HG03354 (cell line): ENCODE measurements around the gene ZCCHC18.
A peak's percentile ranks its signal among the peaks of the same experiment; 100 is the strongest.
"Not testable (repeated sequence)": the region's sequence is repeated elsewhere in the genome, so short reads cannot be mapped to it uniquely, and the experiment has no call there.

Experiments
- ATAC-seq: cut with Tn5 transposase; IDR thresholded peaks from one replicate; pipeline ENCODE4 v1.9.1; 2021; ENCODE audit warnings: mild to moderate bottlenecking; ENCODE audit not compliant: unreplicated experiment, poor library complexity, severe bottlenecking

ZCCHC18 gene

DNA sequence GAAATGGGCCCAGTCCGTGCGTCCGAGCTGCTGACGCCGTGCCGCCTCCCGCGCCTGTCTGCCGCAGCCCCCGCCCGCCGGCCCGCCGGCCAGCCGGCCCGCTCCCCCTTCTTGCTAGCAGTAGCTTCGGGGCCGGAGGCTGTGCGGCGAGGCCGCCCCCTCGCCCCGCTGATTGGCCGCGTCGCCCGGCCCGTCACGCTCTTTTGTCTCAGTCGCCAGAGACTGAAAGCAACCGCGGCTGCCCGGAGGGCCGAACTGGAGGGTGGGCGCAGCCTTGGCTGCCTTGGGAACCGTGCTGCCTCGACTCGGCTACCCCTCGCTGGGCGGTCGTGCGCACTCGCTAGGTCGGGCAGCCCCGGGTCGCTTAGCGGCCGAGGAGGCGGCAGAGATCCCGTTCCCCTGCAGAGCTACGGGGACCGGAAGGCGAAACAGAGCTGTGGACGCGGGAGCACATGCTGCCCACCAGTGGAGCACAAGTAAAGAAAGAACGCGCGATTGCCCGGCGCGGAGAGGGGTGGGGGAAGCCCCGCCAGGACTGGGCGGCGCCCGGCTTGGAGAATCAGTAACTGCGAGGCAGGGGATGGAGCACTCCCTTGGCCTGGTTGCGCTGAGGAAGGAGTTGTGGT lies at the start of gene ZCCHC18:
ZCCHC18 (plus strand) TSS at position 198 of the 626 bp plus-strand sequence. CDS start 1,589 bp downstream, outside the sequence.
- ATAC-seq, result peak; percentile 77

GRCh38 chrX:104062636-104063035 lies 49.7 kb upstream of the ZCCHC18 start:
- not testable (repeated sequence) for ATAC-seq

DNA sequence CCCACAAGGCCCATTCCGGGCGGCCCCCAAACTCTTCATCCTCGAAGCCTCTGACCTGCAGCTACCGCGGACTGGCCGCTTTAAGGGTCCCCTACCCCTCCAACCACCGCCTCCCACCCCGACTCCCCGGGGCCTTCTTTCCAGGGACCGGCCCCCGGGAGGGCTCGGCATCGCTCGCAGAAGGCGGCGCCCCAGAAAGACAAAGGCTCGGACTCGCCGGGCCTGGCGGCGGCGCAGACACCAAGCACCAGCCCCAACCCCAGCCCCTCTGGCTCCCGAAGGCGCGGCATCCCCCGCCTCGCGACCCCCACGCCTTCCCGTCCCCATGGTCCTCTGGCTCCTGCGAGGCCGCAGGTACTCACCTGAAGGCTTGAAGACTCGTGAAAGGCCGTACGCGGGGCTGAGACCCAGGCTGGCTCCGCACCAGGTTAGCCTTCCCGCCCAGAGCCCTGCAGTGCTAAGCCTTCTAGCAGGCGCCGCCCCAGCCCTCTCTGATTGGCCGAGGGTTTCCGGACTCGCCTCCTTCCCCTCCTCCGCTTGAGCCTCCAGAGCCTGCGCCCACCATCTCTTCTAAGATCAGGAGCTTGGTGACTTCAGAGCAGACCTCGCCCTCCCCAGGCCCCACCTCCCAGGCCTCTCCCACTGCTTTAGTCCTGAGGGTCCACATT lies 36.4 kb upstream of the ZCCHC18 start, which contains the start of gene TMSB15C:
TMSB15C (minus strand) TSS at position 459 of the 668 bp plus-strand sequence.
- ATAC-seq, result peak; percentile 98

DNA sequence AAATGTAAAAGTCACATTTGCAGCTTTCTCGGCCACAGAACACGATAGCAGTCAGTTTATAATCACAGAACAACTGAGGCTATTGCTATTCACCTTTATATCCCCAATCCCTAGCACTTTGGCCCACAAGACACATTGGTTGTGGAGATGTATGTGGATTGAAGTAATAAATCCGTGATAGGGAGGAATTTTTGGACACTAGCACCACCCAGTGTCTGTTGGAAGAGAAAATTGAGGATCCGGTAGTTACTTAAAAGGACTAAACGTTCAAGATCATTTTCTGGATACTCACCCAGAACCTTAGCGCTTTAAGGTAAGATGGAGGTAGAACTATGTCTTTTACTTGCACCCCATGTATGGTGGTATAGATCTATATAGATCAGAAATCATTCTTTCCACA lies 34.5 kb upstream of the ZCCHC18 start:
- ATAC-seq, result not testable (repeated sequence)

DNA sequence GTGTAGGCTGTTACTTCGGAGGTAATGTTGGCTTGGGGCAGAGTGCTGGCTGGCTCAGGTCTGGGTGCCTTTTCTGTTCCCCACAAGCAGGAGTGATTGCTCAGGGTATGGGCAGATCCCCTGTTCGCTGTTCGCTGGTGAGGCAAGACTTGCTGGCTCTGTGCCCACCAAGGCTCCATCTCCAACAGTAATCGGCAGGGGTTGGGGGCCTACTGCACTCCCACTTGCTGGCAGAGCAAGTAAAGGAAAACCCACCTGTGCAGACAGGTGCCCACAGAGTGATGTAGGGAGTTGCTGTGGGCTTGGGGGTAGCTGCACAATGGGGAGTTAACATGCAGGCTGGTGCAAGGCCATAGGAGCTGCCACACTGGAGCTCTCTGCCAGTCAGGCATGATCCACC lies 28.3 kb upstream of the ZCCHC18 start:
- no peak for ATAC-seq

DNA sequence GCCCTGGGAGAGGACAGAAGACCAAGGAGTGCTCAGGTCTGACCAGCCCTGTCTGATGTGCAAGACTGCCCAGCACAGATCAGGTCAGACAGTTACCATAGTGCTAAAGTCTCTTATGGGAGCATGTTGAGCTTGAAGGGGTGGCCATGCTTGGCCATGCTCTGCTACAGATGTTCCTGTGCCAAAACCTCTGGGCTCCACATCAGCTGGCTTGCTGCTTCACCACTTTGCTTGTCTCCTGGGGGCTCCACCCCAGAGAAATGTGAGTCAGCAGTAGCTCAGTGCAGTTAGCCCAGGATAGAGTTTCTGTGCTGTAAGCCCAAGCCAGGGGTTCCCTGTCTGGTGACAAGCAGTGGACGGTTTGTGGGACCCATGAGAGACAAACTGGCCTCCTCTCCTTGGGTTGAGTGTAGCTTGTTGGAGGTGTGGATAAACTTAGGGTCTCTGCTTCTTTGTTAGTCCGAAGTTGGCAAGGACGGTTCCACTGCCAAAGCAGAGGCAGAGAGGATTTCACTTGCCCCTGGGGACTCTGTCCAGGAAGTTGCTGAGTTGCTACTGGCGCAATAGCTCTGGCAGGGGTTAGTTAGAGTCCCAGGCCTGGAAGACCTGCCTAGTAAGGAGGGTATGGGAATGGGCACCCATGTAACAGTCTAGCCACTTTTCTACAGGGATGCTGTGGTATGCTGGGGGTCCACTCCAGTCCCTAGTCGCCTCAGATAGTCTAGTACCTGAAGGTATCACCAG lies 27.6 kb upstream of the ZCCHC18 start:
- ATAC-seq, result no peak

DNA sequence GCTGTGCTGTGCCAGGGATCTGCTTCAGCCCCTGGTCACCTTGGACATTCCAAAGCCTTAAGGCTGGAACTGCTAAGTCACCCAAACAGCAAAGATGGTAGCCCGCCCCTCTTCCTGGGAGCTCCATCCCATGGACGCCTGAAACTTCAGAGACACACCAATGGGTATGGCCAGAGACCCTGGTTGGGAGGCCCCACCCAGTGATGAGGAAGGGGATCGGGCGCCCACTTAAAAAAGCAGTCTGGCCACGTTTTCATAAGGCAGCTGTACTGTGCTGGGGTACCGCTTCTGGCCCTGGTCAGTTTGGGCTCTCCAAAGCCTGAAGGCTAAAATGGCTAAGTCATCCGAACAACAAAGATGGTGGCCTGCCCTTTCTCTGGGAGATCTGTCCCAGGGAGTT lies 26.8 kb upstream of the ZCCHC18 start:
- no peak for ATAC-seq

DNA sequence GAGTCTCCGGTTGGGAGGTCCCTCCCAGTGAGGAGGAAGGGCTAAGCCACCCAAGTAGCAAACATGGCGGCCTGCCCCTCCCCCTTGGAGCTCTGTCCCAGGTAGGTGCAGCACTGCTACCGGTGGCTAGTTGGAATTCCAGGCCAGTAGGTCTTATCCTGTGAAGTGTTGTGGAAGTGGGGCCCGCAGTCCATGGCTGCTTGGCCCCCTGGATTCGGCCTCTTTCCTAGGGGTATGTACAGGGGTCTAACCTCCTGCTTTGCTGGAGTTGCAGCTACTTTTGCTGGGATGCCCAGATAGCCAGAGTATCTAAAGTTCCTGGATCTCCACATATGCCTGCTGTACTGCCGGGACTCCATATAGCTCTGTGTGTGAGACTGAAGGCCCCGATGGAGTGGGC lies 26.4 kb upstream of the ZCCHC18 start:
- ATAC-seq, result no peak

GRCh38 chrX:104098151-104098808 lies 14.0 kb upstream of the ZCCHC18 start:
- peak; percentile 91 for ATAC-seq

DNA sequence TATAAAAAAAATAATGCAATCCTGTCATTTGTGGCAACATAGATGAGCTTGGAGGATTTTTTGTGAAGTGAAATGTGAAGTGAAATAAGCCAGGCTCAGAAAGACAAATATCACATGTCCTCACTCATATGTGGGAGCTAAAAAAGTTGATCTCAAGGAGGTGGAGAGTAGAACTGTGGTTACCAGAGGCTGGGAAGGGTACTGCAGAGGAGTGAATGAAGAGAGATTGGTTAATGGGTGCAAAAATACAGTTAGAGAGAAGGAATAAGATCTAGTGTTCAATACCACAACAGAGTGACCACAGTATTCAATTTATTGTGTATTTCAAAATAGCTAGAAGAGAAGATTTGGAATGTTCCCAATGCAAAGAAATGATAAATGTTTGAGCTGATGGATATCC lies 13.4 kb upstream of the ZCCHC18 start:
- ATAC-seq, result peak; percentile 62

DNA sequence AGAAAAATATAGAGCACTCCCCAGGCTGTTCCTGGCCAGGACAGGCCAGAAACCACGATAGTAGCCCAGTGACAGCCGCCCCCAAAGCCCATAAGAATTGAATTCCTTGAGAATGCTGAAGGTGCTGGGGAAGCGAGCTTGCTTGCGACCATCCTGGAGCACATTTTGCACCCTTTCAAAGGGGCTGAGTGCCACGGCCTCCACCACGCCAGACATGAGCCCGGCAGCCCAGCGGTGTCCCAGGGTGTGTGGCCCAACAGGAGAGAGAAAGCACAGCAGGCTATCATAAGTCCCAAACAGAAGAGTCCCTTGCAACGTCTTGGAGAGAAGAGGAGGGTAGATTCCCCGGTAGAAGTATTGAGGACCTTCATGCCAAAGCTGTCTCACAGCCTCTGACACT lies 7.6 kb upstream of the ZCCHC18 start:
- ATAC-seq, result no peak

DNA sequence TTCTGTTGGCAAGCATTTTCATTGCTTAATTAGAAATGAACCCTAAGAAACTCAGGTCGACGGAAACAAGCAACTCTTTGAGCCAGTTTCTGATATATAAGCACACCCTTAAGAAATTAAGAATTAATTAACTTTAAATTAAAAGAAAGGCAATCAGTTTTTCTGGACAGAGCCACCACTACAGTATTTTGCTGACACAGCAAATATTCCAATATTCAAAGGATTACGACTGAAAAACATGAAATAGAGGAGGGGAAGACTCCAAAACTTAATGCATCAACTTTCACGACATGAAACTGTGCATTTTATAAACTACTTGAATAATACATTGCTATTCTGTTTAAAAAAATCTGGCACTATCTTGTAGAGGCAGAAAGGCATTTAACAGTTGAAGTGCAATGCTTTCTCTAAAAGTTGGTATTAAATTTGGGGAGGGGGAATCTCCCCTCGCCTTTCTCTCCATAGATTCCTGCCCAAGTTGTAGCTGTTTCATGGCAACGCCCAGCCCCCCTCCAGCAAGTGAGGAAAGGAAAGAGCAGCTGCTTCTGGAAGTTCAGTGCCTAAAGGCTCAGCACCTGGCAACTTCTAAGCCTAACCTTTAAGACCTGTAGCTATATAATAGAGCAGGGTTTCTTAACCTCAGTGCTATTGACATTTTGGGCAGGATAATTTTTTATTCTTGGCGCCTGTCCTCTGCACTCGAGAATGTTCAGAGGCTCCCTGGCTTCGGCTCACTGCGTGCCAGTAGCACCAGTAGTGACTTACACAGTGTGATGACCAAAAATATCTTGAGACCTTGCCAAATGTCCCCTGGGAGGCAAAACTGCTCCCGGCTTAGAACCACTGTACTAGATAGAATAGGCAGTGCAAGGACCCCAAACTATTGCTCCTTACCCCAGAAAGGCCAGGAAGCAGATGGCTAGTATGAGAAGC lies 6.7 kb upstream of the ZCCHC18 start:
- no peak for ATAC-seq

- no peak for ATAC-seq
Observed at GRCh38 chrX:104108955-104109354, 3.4 kb upstream of the ZCCHC18 start.

GRCh38 chrX:104110491-104111240 lies 1.7 kb upstream of the ZCCHC18 start:
- ATAC-seq, result peak; percentile 46

GRCh38 chrX:104113222-104113965 lies 1.1 kb downstream of the ZCCHC18 start:
- peak; percentile 46 for ATAC-seq

GRCh38 chrX:104117759-104118158 lies 5.4 kb downstream of the ZCCHC18 start:
- no peak for ATAC-seq

- ATAC-seq, result peak; percentile 51
Observed at GRCh38 chrX:104118765-104119164, 6.4 kb downstream of the ZCCHC18 start.

DNA sequence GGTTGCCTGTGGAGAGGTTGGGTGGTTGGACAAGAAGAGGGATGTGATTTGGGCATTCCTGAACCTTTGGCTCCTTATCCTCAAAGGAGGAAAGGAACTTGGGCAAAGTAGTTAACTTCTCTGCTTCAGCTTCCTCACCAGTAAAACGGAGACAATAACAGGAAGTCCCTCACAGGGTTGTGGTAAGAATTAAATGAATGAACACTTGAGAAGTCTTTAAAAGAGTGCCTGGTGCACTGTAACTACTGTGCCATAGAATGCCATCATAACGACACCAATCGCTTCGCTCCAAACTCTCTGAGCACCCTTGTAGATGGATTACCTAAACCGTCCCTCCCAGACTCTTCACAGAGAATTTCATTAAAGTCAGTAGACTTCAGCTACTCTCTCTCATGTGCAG lies 10.5 kb downstream of the ZCCHC18 start:
- ATAC-seq, result peak; percentile 57
